ENCODE data around the gene KLRG1. TPM values are rescaled to one million over a fixed set of nuclear protein-coding genes. Genes with fewer than 3 reads are reported as not detected.

Gene KLRG1
- 0.23 and 1.4 TPM in 2 replicates for total RNA-seq

DNA sequence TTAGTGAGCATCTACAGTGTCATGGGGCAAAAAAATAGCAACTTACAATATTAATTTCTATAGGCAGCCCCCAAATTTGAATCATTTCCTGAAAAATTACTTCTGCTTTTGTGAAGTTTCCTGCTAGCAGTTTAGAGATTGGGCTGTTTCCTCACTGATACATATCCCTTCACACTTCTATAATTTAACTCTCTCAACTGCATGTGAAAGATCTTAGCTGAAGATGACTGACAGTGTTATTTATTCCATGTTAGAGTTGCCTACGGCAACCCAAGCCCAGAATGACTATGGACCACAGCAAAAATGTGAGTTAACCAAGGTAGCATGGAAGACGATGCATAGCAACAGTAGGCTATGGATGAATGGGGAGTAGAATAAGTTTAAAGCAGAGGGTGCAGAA is at the start of gene KLRG1:
TSS of gene KLRG1 (plus strand) at position 134 of the 400 bp plus-strand sequence. CDS start at position 224, 90 bp downstream.

DNA sequence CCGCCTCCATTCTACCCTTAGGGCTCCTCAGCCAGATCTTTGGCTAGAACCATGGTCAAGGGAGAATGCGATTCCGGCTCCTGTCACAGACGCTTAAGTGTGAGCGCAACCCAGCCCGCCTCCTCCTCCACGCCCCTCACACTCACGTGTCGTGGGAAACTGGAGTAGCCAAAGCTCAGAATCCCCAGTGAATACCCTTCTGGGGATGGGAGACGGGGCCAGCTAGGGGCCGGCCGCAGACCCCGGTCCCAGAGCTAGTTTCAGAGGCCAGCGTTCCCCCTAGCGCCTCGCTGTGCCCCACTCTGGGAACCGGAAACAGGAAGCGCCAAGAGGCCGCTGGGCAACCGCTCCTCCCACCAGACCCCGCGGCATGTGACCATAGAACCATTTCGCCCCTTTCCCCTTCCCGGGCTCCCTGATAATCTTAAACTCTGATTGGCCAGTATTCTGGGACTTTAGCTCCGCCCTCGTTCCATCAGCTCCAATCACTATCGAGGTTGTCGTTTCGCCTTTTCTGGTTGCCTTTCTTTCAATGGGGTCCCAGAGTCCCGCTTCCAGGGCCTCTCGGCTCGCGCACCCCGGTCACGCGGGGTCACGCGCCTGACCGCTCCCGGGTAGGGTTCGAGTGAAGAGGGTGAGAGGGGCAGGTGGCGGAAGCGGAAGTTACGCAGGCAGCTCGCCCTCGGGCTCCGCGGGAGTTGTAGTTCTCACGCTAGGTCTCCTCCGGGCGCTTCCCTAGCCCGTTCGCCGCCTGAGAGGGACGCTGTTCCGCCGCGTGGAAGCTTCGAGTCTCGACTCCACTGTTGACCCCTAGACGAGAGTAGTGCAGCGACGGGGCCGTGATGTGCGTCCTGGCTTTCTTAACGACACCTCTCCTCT is 39.8 kb upstream of the KLRG1 start, which contains the start of gene M6PR:
TSS of gene M6PR (minus strand) at position 304 of the 879 bp plus-strand sequence. CDS start 3,241 bp downstream, outside the sequence.

Other genes starting within 250 kb of the KLRG1 start
- 2.7 and 5.4 TPM in 2 replicates for gene A2ML1, start 166.9 kb upstream of the KLRG1 start, total RNA-seq
- 13.7 and 16.9 TPM in 2 replicates for gene PHC1, start 75.0 kb upstream of the KLRG1 start, total RNA-seq
- 88.7 and 106 TPM in 2 replicates for gene M6PR, start 39.9 kb upstream of the KLRG1 start, total RNA-seq
- gene A2M, start 126.4 kb downstream of the KLRG1 start, total RNA-seq, result 0.04 TPM in 1 of 2 replicates, not detected in the other
- gene PZP, start 218.8 kb downstream of the KLRG1 start, total RNA-seq, result 0.08 TPM in 1 of 2 replicates, not detected in the other